Nephron (organoid): ENCODE data around the gene GABRB1.

Experiments
- H3K27ac Mint-ChIP-seq, 3 experiments: 2 replicates each; pipeline ENCODE4 v1.8.0; 2020; ENCODE audit warnings: mixed read lengths in 3 of 3, mild to moderate bottlenecking in 2 of 3, moderate library complexity in 1 of 3
- H3K27me3 Mint-ChIP-seq: 2 replicates; pipeline ENCODE4 v1.8.0; 2021; ENCODE audit warnings: low read depth, mild to moderate bottlenecking, moderate library complexity, mixed read lengths
- H3K36me3 Mint-ChIP-seq: 2 replicates; pipeline ENCODE4 v1.8.0; 2020; ENCODE audit warnings: low read depth, mixed read lengths
- H3K4me1 Mint-ChIP-seq: 2 replicates; pipeline ENCODE4 v1.8.0; 2020; ENCODE audit warnings: mixed read lengths
- H3K4me3 Mint-ChIP-seq, 3 experiments: 2 replicates each; pipeline ENCODE4 v1.8.0; 2020; ENCODE audit warnings: mild to moderate bottlenecking in 3 of 3, mixed read lengths in 3 of 3, moderate library complexity in 2 of 3
- H3K9me3 Mint-ChIP-seq: 2 replicates; pipeline ENCODE4 v1.8.0; 2020; ENCODE audit warnings: mixed read lengths
- TF ChIP-seq, protein P1 (sequence below), 3 experiments: fragments of 200-600 bp; sonication (generic); IDR thresholded peaks; one replicate each; pipeline ENCODE4 v1.5.0; 2021; ENCODE audit warnings: antibody characterized with exemption in 3 of 3; ENCODE audit not compliant: unreplicated experiment in 3 of 3

The GABRB1 gene

DNA sequence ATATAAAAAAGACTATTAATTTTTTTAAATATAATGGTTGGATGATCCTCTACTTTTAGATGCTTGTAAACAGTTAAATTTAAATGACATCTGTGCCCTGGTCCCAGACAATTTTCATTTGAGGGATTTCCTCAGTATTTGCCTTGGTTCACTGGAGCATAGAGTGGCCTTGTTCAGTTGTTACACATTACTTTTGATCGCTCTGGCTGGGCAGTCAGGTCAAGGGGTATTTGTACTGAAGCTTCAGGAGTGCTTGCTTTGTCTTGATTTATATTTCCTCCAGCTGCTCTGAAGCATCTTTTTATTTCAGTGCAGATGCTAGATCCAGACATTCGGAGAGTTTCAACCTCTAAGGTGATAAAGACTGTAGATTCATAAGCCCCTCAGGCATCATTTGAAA is 382.2 kb downstream of the GABRB1 start:
- Mint-ChIP-seq H3K9me3 (no peaks in the 10 kb centered on the region), H3K4me3 (no peak overlapping the region), H3K27me3 (no peaks in the 10 kb centered on the region), H3K27ac (peak overlapping the region; percentile 39 to 69 (median 59)), H3K4me1 (peaks cover 19% of the 10 kb centered on the region), H3K36me3 (no peaks in the 10 kb centered on the region)
- TF ChIP-seq, protein P1, sequence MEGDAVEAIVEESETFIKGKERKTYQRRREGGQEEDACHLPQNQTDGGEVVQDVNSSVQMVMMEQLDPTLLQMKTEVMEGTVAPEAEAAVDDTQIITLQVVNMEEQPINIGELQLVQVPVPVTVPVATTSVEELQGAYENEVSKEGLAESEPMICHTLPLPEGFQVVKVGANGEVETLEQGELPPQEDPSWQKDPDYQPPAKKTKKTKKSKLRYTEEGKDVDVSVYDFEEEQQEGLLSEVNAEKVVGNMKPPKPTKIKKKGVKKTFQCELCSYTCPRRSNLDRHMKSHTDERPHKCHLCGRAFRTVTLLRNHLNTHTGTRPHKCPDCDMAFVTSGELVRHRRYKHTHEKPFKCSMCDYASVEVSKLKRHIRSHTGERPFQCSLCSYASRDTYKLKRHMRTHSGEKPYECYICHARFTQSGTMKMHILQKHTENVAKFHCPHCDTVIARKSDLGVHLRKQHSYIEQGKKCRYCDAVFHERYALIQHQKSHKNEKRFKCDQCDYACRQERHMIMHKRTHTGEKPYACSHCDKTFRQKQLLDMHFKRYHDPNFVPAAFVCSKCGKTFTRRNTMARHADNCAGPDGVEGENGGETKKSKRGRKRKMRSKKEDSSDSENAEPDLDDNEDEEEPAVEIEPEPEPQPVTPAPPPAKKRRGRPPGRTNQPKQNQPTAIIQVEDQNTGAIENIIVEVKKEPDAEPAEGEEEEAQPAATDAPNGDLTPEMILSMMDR (IDR thresholded peaks at IDR 0.05; ENCODE audit: unreplicated experiment in 3 of 3) = no peak

DNA sequence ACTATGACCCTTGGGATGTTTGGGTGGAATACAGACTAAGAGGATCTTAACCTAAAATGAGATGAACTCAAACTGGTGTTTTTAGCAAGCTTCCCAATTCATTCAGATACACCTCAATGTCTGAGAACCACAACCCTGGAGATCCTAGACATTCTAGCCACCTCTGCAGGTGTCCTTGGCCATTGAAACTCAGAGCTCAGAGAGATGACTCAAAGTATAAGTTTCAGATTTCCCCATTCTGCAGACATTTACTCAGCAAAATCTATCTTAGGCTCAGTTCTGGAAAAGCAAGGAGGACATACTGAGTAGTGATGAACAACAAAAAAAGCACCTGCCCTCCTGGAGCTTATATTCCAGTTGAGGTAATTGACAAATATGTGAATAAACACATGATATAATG is 384.4 kb downstream of the GABRB1 start:
- TF ChIP-seq, protein P1 (IDR thresholded peaks at IDR 0.05; ENCODE audit: unreplicated experiment in 3 of 3) = no peak
- Mint-ChIP-seq H3K36me3 (no peaks in the 10 kb centered on the region), H3K9me3 (no peaks in the 10 kb centered on the region), H3K4me3 (no peak overlapping the region), H3K27ac (no peak overlapping the region), H3K4me1 (peaks cover 14% of the 10 kb centered on the region), H3K27me3 (no peaks in the 10 kb centered on the region)

DNA sequence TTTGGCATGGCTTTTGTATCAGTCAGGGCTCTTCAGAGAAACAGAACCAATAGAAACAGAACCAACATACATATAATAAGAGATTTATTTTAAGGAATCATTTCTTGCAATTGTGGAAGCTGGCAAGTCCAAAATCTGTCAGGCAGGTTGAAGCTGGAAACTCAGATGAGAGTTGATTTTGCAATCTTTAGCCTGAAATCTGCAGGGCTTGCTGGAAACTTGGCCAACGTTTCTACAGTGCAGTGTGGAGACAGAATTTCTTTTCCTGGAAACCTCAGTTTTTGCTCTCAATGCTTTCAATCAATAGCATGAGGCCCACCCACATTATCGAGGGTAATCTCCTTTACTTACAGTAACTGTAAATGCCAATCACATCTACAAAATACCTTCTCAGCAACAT is 386.8 kb downstream of the GABRB1 start:
- H3K4me1 Mint-ChIP-seq = peaks cover 12% of the 10 kb centered on the region
- no peak overlapping the region for H3K4me3 Mint-ChIP-seq
- H3K27ac Mint-ChIP-seq = no peak overlapping the region
- TF ChIP-seq, protein P1 (IDR thresholded peaks at IDR 0.05; ENCODE audit: unreplicated experiment in 3 of 3) = no peak
- H3K27me3 Mint-ChIP-seq = no peaks in the 10 kb centered on the region
- H3K36me3 Mint-ChIP-seq = no peaks in the 10 kb centered on the region
- H3K9me3 Mint-ChIP-seq = no peaks in the 10 kb centered on the region

DNA sequence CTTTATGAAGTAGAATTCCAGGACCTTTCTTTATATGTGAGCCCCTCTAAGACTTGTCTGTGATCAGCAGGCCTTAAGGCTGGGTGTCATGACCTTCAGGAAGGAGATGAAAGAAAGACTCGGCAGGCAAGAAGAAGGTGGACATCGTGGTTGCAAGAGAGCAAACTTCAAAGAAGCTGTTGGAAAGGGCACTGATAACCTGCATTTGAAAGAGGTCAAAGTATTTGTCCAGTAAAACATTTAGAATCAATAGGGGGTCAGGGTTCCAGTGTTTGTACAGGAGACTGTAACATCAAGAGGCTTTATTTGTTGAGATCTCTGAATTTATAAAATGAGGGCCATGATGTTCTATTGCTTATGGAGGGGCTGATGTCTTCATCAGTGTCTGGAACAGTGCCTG is 387.9 kb downstream of the GABRB1 start:
- no peaks in the 10 kb centered on the region for H3K27me3 Mint-ChIP-seq
- H3K9me3 Mint-ChIP-seq = no peaks in the 10 kb centered on the region
- no peaks in the 10 kb centered on the region for H3K36me3 Mint-ChIP-seq
- H3K27ac Mint-ChIP-seq = no peak overlapping the region
- peaks cover under 1% of the 10 kb centered on the region for H3K4me1 Mint-ChIP-seq
- H3K4me3 Mint-ChIP-seq = no peak overlapping the region
- TF ChIP-seq, protein P1 (IDR thresholded peaks at IDR 0.05; ENCODE audit: unreplicated experiment in 3 of 3) = no peak

DNA sequence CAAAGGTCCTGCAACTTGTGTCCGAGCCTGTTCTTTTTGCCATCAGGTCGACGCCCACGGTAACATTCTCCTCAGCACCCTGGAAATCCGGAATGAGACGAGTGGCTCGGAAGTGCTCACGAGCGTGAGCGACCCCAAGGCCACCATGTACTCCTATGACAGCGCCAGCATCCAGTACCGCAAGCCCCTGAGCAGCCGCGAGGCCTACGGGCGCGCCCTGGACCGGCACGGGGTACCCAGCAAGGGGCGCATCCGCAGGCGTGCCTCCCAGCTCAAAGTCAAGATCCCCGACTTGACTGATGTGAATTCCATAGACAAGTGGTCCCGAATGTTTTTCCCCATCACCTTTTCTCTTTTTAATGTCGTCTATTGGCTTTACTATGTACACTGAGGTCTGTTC is 394.3 kb downstream of the GABRB1 start:
- no peak overlapping the region for H3K4me3 Mint-ChIP-seq
- H3K27me3 Mint-ChIP-seq = no peaks in the 10 kb centered on the region
- H3K27ac Mint-ChIP-seq = no peak overlapping the region
- no peaks in the 10 kb centered on the region for H3K36me3 Mint-ChIP-seq
- TF ChIP-seq, protein P1 (IDR thresholded peaks at IDR 0.05; ENCODE audit: unreplicated experiment in 3 of 3) = no peak
- no peaks in the 10 kb centered on the region for H3K4me1 Mint-ChIP-seq
- H3K9me3 Mint-ChIP-seq = no peaks in the 10 kb centered on the region

DNA sequence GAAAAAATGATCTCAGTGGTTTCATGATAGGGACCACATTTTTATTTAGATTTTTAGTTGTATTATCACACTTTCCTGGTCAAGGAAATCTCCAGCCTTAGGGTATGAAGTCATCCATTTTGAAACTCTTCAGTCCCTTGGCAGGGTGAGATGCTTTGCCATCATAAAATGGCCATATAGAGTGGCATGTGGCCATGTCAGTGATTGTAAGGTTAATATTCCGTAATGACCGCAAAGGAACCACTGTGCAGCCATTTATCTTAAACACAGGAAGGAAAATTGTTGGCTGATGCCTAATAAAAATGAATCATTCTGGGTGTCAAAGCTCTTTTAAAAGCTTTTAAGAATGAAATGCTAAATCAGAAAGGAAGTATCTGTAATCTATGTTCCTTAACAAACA is 396.6 kb downstream of the GABRB1 start:
- TF ChIP-seq, protein P1 (IDR thresholded peaks at IDR 0.05; ENCODE audit: unreplicated experiment in 3 of 3) = no peak
- H3K4me1 Mint-ChIP-seq = no peaks in the 10 kb centered on the region
- H3K4me3 Mint-ChIP-seq = no peak overlapping the region
- H3K9me3 Mint-ChIP-seq = no peaks in the 10 kb centered on the region
- no peaks in the 10 kb centered on the region for H3K36me3 Mint-ChIP-seq
- no peaks in the 10 kb centered on the region for H3K27me3 Mint-ChIP-seq
- H3K27ac Mint-ChIP-seq = no peak overlapping the region
